Cerebellar cortex (tissue), 1 donor: ENCODE results near the gene ESR1.
"Not testable (repeated sequence)": the region's sequence is repeated elsewhere in the genome, so short reads cannot be mapped to it uniquely, and the experiment has no call there.

Experiments
- DNase-seq: peaks from one replicate; pipeline ENCODE4 v3.0.0-alpha.2; 2015; ENCODE audit warnings: low spot score

The ESR1 gene

DNA sequence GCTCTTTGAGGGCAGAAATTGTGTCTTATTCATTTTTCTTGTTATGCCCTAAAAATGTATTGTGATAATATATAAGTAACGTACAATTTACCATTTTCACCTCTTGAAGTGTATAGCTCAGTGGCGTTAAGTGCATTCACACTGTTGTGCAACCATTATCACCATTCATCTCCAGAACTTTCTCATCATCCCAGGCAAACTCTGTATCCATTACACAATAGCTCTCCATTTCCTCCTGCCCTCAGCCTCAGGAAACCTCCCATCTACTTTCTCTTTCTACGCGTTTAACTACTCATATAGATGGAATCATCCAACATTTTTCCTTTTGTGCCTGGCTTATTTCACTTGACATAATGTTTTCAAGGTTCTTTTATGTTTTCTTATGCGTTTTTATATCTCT lies 184.6 kb downstream of the ESR1 start:
- DNase-seq, result no peak

DNA sequence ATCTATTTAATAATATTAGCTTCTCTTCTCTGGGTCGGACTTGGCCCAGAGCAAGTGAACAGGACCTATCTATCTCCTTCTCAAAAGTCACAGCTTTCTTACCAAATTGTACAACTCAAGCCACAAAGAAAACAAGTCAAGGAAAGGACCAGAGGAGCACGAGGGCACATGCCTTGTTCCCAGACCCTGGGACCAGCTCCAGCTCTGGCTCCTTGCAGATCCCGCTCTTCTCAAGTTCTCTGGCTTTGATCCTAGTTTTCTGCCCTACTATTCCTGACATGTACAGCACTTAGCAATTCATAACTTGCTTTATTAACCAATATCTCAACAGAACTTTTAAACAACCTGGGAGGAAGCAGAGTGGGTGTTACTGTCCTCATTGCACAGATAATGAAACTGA lies 185.9 kb downstream of the ESR1 start:
- DNase-seq, result no peak

DNA sequence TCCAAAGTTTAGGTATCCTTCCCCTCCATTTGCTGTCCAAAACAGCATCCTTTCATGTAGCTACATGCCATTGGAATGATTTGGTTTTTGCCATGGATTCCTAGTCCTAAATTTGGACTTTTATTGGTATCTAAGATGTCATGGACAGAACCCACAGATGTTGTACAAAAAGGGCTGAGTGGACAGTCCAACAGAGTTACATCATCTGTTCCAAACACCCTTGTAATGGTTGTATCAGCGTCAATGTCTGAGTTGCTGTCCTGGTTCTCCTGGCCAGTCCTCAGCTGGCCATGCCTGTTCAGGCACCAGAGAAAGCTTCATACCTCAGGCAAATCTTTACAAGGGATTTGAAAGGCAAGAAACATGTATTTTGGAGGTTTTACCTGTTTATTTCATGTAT lies 191.3 kb downstream of the ESR1 start:
- DNase-seq, result no peak

DNA sequence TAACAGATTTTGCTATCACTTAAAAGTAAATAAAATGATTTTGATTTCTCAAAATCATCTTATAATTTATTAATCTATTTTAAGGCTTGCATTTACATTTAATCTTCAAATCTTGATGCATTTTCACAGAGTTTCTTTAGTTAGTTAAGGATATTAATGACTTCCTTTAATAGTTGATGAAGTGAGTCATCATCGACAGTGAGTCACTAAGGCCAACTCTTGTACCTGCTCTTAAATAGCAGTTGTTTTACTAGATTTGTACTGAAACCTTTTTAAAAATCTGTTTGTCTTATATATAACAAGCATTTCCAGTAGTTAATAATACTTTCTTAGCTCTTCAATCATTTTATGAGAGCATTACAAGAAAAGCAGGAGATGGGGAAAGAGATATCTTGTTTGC lies 191.7 kb downstream of the ESR1 start:
- DNase-seq, result no peak

DNA sequence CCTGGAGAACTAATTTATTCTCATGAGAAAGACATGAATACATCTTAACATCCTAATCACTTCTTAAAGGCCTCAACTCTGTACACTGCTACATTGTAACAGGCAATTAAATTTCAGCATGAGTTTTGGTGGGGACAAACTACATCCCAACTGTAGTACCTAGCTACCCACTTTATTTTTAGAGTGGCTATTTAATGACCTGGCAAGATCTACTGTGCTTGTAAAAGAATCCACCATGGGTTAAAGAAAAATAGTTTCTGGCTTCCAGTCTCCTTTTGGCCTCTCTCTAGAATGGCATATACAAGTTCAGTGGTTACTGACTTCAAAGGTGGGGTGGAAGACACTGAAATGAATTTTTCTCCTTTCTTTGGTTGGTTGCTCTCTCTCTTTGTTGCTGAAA lies 193.9 kb downstream of the ESR1 start:
- no peak for DNase-seq

DNA sequence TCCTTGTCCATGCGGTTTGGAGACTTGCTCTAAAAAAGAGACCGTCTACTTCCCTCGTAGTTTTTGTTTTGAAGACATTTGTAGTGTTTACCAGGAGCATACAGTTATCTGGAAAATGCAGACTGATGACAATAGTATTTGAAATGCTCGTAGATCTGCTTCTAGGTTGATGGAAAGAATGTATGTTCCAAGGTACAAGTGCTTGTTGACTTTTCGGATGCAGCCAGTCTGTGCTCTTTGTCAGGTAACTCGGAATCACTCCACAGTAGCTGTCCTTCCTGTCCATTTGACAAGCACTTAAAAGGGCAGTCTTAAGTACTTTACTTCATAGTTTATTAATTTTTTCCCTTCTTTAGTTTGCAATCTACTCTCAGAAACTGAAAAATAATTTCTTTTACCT lies 194.8 kb downstream of the ESR1 start:
- DNase-seq, result no peak

DNA sequence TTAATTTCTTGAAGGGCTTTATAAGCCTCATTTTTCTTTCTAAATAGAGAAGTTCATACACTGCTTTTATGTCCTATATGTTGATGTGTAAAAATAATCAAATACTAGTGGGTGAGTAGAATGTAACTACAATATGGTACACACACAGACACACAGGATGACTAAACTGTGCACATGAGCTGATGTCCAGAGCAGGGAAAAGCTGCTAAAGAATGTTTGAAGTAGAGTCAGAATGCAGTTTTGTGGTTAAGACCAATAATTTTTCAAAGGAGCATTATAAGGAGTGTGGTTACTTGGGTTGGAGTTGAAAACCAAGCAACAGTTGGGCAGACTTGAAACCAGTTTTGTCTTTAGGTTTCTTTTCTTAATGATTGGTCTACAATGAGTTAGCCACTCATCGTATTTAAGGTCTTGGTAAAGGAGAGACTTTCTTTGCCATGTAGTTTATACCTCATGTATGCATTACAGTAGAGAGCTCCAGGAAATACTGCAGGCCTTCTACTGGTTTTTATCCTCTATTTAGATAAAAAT lies 196.6 kb downstream of the ESR1 start:
- DNase-seq, result no peak

DNA sequence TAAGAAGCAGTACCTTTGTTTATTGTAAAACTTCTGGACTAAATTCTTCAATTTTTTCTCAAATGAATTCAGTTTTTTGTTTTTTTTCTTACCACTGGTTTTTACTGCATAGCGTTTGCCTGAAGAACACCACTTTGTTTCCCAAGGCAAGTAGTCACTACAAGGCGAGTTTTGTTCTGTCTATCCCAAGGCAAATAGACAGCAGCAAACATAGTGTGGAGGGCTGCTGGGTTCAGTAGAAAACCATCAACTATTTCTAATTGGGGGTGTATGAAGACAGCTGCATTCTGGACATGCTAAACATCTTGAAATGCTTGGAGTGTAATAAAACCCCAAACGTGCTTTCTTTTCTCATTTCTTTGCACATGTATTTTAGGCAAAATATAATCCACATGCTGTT lies 197.4 kb downstream of the ESR1 start:
- DNase-seq, result no peak

DNA sequence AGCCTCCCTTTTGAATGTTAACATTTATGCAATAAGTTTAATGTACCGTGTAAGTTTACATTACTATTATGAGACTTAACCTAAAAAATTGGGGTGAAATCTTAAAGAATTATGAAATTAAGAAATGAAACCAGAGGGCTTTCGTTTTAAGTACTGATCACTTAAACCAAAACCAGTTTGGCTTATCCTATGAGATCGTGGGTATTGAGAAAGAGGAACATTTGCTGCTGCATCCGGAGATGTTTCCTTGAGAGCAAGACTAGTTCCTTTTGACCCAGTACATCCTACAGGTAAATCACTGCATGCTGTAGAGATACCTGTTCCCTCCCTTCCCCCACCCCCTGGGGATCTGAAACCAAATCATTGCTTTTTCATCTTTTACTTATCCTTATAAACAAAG lies 201.3 kb downstream of the ESR1 start:
- DNase-seq, result no peak

DNA sequence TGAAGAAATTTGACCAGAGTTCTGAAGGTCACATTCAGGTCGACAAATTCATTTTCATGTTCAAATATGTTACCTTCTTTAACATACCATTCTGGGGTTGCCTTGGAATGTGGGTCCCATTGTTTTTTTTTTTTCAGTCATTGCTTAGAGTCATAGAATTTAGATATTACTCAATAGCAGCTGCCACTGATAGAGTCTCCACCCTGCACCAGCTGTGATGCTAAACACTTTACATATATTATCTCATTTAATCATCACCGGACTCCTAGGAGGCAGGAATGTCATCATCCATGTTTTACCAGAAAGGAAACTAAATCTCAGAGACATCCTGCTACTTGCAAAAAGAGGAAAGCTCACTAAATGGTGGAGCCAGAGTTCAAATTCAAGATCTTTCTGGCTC lies 204.7 kb downstream of the ESR1 start:
- no peak for DNase-seq

DNA sequence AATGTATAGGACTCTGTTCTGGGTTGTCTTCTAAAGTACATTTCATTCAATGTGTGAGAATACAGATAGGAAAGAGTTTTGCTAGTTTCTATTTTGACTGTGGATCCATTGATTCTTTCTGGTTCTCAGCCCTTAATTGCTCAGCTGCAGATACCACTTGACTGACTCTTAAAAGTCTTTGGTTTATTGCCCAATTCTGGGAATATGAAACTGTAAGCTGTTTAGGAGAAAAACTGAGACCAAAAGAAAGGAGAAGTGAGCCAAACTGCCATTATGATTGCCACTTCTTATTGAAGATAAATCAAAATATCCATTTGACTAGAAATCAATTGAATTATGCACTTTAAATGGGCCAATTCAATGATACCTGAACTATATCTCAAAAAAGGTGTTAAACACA lies 211.4 kb downstream of the ESR1 start:
- DNase-seq, result no peak

DNA sequence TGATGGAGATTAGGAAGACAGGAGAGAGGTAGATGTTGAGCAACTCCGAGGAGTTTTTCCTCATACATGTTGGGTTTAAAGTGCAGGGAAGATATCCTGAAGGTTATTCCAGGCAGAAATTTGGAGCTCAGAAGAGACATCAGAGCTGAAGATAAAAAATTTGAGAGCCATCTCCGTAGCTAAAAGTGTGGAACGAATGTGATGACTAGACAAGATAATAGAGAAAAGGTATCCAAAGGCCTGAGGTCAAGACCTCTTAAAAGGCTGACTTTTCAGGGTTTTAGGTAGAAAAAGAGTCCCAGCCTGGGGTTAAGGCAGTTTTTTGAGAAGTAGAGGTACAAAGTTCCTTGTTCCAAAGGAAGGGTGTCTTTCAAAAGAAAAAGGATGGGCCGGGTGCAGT lies 214.8 kb downstream of the ESR1 start:
- DNase-seq, result no peak

DNA sequence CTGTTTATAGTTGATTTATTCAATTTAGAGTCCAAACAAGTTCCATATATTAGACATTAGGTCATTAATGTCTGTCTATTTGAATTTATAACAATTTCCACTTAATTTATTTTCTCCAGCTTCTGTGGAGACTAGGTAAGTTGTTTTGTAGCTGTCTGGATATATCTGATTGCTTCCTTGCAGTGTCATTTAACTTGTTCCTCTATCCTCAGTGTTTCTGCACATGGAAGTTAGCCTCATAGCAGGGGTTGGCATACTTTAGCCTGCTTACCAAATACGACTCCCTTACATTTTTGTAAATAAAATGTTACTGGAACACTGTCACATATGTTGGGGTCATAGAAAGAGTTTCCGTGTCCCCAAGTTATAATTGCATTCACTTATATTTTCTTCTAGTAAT lies 216.1 kb downstream of the ESR1 start:
- DNase-seq, result no peak

DNA sequence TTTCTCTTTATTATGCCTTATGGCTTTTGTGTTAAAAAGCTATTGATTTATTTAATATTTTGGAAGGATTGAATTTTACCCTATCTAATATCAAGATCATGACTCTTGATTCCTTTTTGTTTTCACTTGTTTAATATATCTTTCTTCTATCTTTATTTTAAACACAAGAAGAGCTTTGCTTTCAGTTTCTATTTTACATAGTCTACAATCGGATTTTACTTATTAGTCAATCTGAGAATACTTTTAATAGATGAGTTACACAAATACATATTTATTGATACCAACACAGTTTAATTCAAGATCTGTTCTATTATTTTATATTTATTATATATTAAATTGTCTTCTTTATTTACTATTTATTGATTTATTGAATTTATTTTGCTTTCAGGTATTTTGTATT lies 218.8 kb downstream of the ESR1 start:
- DNase-seq, result no peak

DNA sequence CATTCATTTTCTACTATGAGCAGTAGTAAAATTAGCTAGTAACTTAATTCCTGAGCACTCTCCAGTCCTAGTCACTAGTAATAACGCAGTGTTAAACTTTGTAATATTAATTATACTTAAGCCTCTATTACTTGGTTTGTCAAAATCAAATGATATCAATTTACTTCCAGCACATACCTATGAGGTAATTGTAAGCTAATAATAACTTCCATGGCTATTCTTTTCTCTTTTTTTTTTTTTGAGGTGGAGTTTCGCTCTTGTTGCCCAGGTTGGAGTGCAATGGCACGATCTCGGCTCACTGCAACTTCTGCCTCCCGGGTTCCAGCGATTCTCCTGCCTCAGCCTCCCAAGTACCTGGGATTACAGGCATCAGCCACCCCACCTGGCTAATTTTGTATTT lies 219.3 kb downstream of the ESR1 start:
- not testable (repeated sequence) for DNase-seq

DNA sequence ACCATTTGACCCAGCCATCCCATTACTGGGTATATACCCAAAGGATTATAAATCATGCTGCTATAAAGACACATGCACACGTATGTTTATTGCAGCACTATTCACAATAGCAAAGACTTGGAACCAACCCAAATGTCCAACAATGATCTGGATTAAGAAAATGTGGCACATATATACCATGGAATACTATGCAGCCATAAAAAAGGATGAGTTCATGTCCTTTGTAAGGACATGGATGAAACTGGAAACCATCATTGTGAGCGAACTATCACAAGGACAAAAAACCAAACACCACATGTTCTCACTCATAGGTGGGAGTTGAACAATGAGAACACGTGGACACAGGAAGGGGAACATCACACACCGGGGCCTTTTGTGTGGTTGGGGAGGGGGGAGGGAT lies 226.3 kb downstream of the ESR1 start:
- not testable (repeated sequence) for DNase-seq

DNA sequence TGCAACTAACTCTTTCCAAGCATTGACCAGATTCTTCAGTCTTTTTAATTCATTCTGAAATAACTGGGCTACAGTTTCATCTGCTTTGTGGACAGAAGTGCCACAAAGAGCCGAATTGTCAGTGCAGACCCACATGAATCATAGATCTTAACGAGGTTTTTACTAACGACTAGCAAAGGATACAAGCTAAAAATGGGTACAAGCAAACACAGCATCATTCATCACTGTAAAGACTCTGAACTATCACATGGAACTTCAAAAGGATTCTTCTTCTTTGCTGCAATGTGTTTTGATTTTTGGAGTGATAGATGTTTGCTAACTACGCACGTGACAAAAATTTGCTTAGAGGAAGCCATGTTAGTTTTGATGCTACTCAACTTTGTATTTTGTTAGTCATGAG lies 227.1 kb downstream of the ESR1 start:
- DNase-seq, result no peak

DNA sequence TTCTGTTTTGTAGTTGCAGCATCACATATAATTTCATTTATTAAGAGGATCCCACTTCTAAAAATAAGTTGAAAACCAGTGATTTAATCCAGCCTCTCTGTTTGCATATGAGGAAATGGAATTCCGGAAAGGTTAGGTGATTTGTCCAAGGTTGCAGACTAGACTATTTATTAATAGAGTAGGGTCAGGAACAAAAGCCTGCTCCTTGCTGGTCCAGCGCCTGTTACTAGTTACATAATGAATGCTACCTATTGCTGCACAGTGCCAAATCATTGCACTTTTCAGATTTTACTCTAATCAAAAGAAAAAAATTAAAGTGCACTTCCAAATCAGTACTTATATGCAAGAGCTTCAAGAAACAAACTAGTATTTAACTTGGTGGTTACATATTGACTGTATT lies 238.6 kb downstream of the ESR1 start:
- no peak for DNase-seq

DNA sequence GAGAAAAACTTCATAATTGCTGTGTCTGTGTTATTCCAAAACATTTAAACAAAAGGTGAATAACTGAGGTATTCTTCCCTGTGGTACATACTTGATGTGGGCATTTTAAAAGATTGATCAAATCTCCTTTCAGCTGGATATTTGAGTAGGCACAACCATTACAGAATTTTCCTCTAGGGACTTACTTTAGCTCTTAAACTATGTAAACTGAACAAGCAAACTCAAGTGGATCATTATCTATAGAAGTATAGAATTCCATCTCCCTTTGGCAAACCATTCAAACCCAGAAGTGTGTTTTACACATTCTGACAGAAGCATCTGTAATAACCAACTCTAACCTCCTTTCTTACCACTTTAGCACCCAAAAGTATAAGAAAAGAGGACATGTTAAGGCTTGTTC lies 241.4 kb downstream of the ESR1 start:
- no peak for DNase-seq

DNA sequence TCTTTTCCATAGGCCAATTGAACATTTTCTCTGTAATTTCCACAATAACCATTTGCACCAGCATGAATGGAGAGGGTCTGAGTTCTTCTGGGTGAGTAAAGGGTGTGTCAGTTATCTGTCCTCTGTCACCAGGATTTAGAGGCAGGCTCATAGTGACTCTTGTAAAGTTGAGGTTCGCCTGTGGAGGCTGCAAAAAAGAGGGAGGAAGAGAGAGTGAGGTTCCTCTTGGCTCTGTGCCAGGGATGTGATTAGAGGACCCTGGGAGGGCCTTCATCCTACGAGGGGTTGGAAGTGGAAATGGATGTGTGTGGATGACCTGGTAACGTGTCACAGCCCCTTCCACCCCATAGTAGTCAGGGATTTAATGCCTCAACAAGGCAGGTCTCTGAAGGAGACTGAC lies 242.0 kb downstream of the ESR1 start:
- no peak for DNase-seq

DNA sequence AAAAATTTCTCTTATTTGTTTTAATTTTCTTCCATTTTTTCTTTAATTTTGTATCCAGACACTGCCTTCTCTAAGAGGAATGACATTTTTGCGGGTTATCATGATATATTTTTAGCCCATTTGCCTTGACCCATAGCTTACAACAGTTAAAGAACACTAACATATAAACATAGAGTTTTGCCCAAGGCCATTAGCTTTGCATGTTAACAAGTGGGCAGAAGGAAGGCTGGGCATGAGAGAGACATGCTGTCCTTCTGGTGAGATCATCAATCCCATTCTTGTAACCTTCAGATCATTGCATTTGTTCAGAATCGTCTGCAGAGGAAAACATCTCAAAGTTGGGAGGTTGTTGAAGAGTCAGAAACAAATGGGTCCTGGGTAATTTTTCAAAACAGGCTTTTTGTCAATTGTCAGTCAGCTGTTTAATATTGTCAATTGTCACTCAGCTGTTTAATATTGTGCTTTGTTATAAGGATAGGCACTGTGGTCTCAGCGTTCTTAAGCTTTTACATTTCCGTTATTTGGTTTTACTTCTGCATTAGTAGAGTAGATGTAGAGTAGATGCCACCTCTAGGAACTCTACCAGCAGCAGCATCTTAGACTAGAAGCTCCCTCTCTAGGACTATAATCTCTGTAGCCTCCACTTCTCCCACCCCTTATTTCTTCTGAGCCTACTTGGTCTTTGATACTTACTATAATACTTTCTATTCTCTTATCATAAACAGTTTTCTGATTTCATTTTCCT lies 243.1 kb downstream of the ESR1 start:
- no peak for DNase-seq

DNA sequence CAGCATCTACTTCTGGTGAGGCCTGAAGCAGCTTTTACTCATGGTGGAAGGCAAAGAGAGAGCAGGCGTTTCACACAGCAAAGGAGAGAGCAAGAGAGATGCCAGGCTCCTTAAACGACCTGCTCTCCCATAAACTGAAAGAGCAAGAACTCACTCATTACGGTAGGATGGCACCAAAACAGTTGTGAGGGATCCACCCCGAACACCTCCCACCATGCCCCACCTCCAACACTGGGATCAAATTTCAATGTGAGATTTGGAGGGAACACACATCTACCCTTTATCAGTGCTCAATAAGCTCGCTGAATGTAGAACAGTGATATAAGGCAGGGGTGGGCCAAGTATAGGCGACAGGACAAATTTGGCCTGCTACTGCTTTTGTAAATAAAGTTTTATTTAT lies 244.6 kb downstream of the ESR1 start:
- no peak for DNase-seq

DNA sequence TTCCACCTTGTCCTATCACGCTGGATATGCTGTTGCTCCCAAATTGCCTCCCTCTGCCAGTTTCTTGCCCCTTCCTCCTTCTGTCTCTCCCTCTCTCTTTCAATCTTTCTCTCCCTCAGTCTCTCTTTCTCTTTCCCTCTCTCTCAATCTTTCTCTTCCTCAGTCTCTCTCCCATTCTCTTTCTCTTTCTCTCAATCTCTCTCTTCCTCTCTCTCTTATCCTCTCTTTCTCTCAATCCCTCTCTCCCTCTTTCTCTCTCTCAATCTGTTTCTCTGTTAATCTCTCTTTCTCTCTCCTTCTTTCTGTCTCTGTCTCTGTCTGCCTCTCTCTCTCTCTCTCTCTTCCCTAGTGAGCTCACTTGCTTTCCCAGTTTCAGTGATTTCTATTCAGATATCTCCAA lies 245.8 kb downstream of the ESR1 start:
- DNase-seq, result no peak

DNA sequence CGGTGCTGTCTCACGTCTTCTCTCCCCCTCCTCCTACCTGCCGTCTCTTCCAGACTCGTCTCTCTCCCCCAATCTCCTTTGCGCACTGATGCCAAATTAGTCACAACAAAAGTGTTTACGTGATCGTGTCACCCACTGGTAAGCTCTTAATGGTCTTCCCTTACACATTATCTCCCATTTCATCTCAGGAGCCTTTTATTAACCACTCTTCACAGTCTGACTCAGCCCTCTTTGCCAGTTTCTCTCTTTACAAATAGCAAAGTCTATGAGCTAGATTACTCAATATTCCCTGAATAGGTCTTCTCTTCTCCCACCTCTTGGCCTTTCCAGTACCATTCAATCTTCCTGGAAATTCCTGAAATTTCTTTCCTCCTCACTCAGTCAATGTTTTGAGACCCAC lies 247.0 kb downstream of the ESR1 start:
- DNase-seq, result no peak
